ENCODE data around the gene CTPS1.

Gene CTPS1

GRCh38 chr1:41014871-41015270, 35.4 kb downstream of the CTPS1 start:
- H3K4me1 ChIP-seq (ENCODE audit: control insufficient read depth, insufficient read depth, low read length, unreplicated experiment): no peaks in the 10 kb centered on the region
- peaks cover 20% of the 10 kb centered on the region for H3K36me3 ChIP-seq (ENCODE audit: insufficient read depth, low read length)

GRCh38 chr1:41015281-41015896, 35.9 kb downstream of the CTPS1 start:
- H3K27ac ChIP-seq (ENCODE audit: low read depth, low read length): no peak overlapping the region

More at GRCh38 chr1:41014871-41015270, 35.4 kb downstream of the CTPS1 start:
- Histone ChIP-seq H3K4me3 (ENCODE audit: low read depth, low read length) (no peak overlapping the region), H3K27me3 (ENCODE audit: insufficient read depth, low read length) (no peaks in the 10 kb centered on the region), H3K79me2 (ENCODE audit: control insufficient read depth, insufficient read depth, low read length, unreplicated experiment) (no peaks in the 10 kb centered on the region), H2AFZ (ENCODE audit: low read length, unreplicated experiment) (no peak overlapping the region), H3K27ac (ENCODE audit: low read depth, low read length) (no peak overlapping the region)

GRCh38 chr1:41015897-41016470, 36.5 kb downstream of the CTPS1 start:
- peaks cover 12% of the 10 kb centered on the region for H3K36me3 ChIP-seq (ENCODE audit: insufficient read depth, low read length)
- H3K4me3 ChIP-seq (ENCODE audit: low read depth, low read length): no peak overlapping the region
- H3K79me2 ChIP-seq (ENCODE audit: control insufficient read depth, insufficient read depth, low read length, unreplicated experiment): no peaks in the 10 kb centered on the region
- H3K4me1 ChIP-seq (ENCODE audit: control insufficient read depth, insufficient read depth, low read length, unreplicated experiment): no peaks in the 10 kb centered on the region
- H2AFZ ChIP-seq (ENCODE audit: low read length, unreplicated experiment): no peak overlapping the region
- H3K27me3 ChIP-seq (ENCODE audit: insufficient read depth, low read length): no peaks in the 10 kb centered on the region
- H3K27ac ChIP-seq (ENCODE audit: low read depth, low read length): no peak overlapping the region

More at GRCh38 chr1:41015281-41015896, 35.9 kb downstream of the CTPS1 start:
- H3K36me3 ChIP-seq (ENCODE audit: insufficient read depth, low read length): peaks cover 16% of the 10 kb centered on the region
- no peak overlapping the region for H2AFZ ChIP-seq (ENCODE audit: low read length, unreplicated experiment)
- H3K27me3 ChIP-seq (ENCODE audit: insufficient read depth, low read length): no peaks in the 10 kb centered on the region
- H3K4me1 ChIP-seq (ENCODE audit: control insufficient read depth, insufficient read depth, low read length, unreplicated experiment): no peaks in the 10 kb centered on the region
- no peak overlapping the region for H3K4me3 ChIP-seq (ENCODE audit: low read depth, low read length)
- H3K79me2 ChIP-seq (ENCODE audit: control insufficient read depth, insufficient read depth, low read length, unreplicated experiment): no peaks in the 10 kb centered on the region

- Histone ChIP-seq H3K36me3 (ENCODE audit: insufficient read depth, low read length) (peaks cover 4% of the 10 kb centered on the region), H2AFZ (ENCODE audit: low read length, unreplicated experiment) (no peak overlapping the region), H3K79me2 (ENCODE audit: control insufficient read depth, insufficient read depth, low read length, unreplicated experiment) (no peaks in the 10 kb centered on the region), H3K27me3 (ENCODE audit: insufficient read depth, low read length) (no peaks in the 10 kb centered on the region), H3K4me3 (ENCODE audit: low read depth, low read length) (no peak overlapping the region), H3K27ac (ENCODE audit: low read depth, low read length) (no peak overlapping the region), H3K4me1 (ENCODE audit: control insufficient read depth, insufficient read depth, low read length, unreplicated experiment) (no peaks in the 10 kb centered on the region)
These were observed 37.9 kb downstream of the CTPS1 start for GRCh38 chr1:41017141-41018017.

DNA sequence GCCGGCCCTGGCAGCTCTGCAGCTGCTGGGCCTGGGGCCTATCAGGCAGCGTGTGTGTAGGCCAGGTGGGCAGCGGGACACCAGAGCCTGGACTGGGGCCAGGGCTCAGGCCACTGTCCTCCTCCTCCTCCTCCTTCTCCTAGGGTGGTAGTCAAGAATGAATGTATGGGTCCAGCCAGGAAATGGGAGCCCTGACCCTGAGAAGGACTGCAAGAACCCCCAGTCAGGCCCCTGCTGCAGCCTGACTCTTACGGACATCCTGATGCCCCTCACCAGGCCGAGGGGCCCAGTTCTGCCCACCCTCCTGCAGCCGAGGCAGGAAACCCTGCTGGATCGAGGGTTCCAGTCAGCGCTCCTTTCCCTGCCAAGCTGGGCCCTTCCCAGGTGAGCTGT, 38.5 kb downstream of the CTPS1 start:
- H3K36me3 ChIP-seq (ENCODE audit: insufficient read depth, low read length): no peaks in the 10 kb centered on the region

GRCh38 chr1:41019353-41019745, 39.9 kb downstream of the CTPS1 start:
- Histone ChIP-seq H2AFZ (ENCODE audit: low read length, unreplicated experiment) (no peak overlapping the region), H3K27me3 (ENCODE audit: insufficient read depth, low read length) (no peaks in the 10 kb centered on the region), H3K4me3 (ENCODE audit: low read depth, low read length) (no peak overlapping the region), H3K27ac (ENCODE audit: low read depth, low read length) (no peak overlapping the region), H3K4me1 (ENCODE audit: control insufficient read depth, insufficient read depth, low read length, unreplicated experiment) (peaks cover under 1% of the 10 kb centered on the region), H3K36me3 (ENCODE audit: insufficient read depth, low read length) (no peaks in the 10 kb centered on the region), H3K79me2 (ENCODE audit: control insufficient read depth, insufficient read depth, low read length, unreplicated experiment) (no peaks in the 10 kb centered on the region)

More for the DNA sequence above, 38.5 kb downstream of the CTPS1 start:
- no peak overlapping the region for H3K27ac ChIP-seq (ENCODE audit: low read depth, low read length)
- H2AFZ ChIP-seq (ENCODE audit: low read length, unreplicated experiment): no peak overlapping the region
- H3K4me3 ChIP-seq (ENCODE audit: low read depth, low read length): no peak overlapping the region
- H3K27me3 ChIP-seq (ENCODE audit: insufficient read depth, low read length): no peaks in the 10 kb centered on the region
- H3K79me2 ChIP-seq (ENCODE audit: control insufficient read depth, insufficient read depth, low read length, unreplicated experiment): no peaks in the 10 kb centered on the region
- H3K4me1 ChIP-seq (ENCODE audit: control insufficient read depth, insufficient read depth, low read length, unreplicated experiment): no peaks in the 10 kb centered on the region

- Histone ChIP-seq H3K4me3 (ENCODE audit: low read depth, low read length) (no peak overlapping the region), H3K36me3 (ENCODE audit: insufficient read depth, low read length) (no peaks in the 10 kb centered on the region), H3K4me1 (ENCODE audit: control insufficient read depth, insufficient read depth, low read length, unreplicated experiment) (peaks cover 7% of the 10 kb centered on the region), H2AFZ (ENCODE audit: low read length, unreplicated experiment) (no peak overlapping the region), H3K27me3 (ENCODE audit: insufficient read depth, low read length) (no peaks in the 10 kb centered on the region), H3K27ac (ENCODE audit: low read depth, low read length) (no peak overlapping the region), H3K79me2 (ENCODE audit: control insufficient read depth, insufficient read depth, low read length, unreplicated experiment) (no peaks in the 10 kb centered on the region)
These were observed 40.6 kb downstream of the CTPS1 start for GRCh38 chr1:41020109-41020576.

- H3K4me1 ChIP-seq (ENCODE audit: control insufficient read depth, insufficient read depth, low read length, unreplicated experiment): peaks cover 7% of the 10 kb centered on the region
- no peaks in the 10 kb centered on the region for H3K36me3 ChIP-seq (ENCODE audit: insufficient read depth, low read length)
- H3K4me3 ChIP-seq (ENCODE audit: low read depth, low read length): no peak overlapping the region
- no peaks in the 10 kb centered on the region for H3K79me2 ChIP-seq (ENCODE audit: control insufficient read depth, insufficient read depth, low read length, unreplicated experiment)
- H3K27me3 ChIP-seq (ENCODE audit: insufficient read depth, low read length): no peaks in the 10 kb centered on the region
- no peak overlapping the region for H2AFZ ChIP-seq (ENCODE audit: low read length, unreplicated experiment)
- no peak overlapping the region for H3K27ac ChIP-seq (ENCODE audit: low read depth, low read length)
These were observed 41.2 kb downstream of the CTPS1 start for GRCh38 chr1:41020654-41021053.

- Histone ChIP-seq H3K79me2 (ENCODE audit: control insufficient read depth, insufficient read depth, low read length, unreplicated experiment) (no peaks in the 10 kb centered on the region), H3K27ac (ENCODE audit: low read depth, low read length) (no peak within 1 kb of the TSS), H3K4me3 (ENCODE audit: low read depth, low read length) (no peak within 1 kb of the TSS), H2AFZ (ENCODE audit: low read length, unreplicated experiment) (no peak within 1 kb of the TSS), H3K27me3 (ENCODE audit: insufficient read depth, low read length) (no peaks in the 10 kb centered on the region), H3K36me3 (ENCODE audit: insufficient read depth, low read length) (no peaks in the 10 kb centered on the region), H3K4me1 (ENCODE audit: control insufficient read depth, insufficient read depth, low read length, unreplicated experiment) (peaks cover 7% of the 10 kb centered on the region)
These were observed 42.2 kb downstream of the CTPS1 start, which contains the start of gene SLFNL1 for GRCh38 chr1:41021526-41022308. SLFNL1 (minus strand) TSS chr1:41021725; CDS start chr1:41020660, 1,065 bp downstream.

DNA sequence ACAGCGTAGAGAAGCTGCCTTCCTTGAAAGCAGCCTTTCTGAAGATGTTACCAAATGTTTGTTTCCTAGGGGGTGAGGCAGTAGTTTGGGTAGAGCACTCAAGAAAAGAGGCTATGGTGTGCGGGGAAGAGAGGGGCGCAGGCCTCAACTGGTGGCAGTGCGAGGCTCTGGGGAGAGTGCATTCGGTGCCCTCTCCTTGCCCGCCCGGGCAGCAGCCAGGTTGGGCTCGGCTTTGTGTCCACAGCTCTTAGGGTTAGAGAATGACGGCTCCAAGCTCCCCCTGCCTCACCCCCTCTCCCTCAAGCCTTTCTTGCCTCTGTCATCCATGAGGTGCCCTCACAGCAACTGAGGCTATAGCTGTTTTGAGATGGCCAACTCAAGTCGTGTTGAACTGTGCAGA, 42.9 kb downstream of the CTPS1 start:
- no peaks in the 10 kb centered on the region for H3K79me2 ChIP-seq (ENCODE audit: control insufficient read depth, insufficient read depth, low read length, unreplicated experiment)
- no peak overlapping the region for H2AFZ ChIP-seq (ENCODE audit: low read length, unreplicated experiment)
- H3K27me3 ChIP-seq (ENCODE audit: insufficient read depth, low read length): no peaks in the 10 kb centered on the region
- no peak overlapping the region for H3K27ac ChIP-seq (ENCODE audit: low read depth, low read length)
- peaks cover 7% of the 10 kb centered on the region for H3K4me1 ChIP-seq (ENCODE audit: control insufficient read depth, insufficient read depth, low read length, unreplicated experiment)
- H3K36me3 ChIP-seq (ENCODE audit: insufficient read depth, low read length): no peaks in the 10 kb centered on the region
- H3K4me3 ChIP-seq (ENCODE audit: low read depth, low read length): no peak overlapping the region
